Lower leg skin (tissue), 3 donors: Measurements from ENCODE around the gene HSPB1.
A peak's percentile ranks its signal among the peaks of the same experiment; 100 is the strongest.

Experiments
- CTCF ChIP-seq, 3 donors: fragments of 450-650 bp; IDR thresholded peaks; one replicate each; pipeline ENCODE4 v1.5.1; 2016; ENCODE audit warnings: antibody characterized with exemption in 3 of 3, mild to moderate bottlenecking in 3 of 3, moderate library complexity in 2 of 3
- POLR2A ChIP-seq, 2 donors: fragments of 450-650 bp; IDR thresholded peaks; one replicate each; pipeline ENCODE4 v1.6.1; 2016 to 2017; ENCODE audit warnings: antibody characterized with exemption in 2 of 2, mild to moderate bottlenecking in 1 of 2, moderate library complexity in 1 of 2

- TF ChIP-seq CTCF (IDR thresholded peaks at IDR 0.05) (peak in 1 of 3 donors; percentile 99), POLR2A (IDR thresholded peaks at IDR 0.05) (no peak)
These were observed 10.9 kb upstream of the HSPB1 start for GRCh38 chr7:76291351-76292212.
